ENCODE data around the gene BEND2. TPM values are rescaled to one million over a fixed set of nuclear protein-coding genes. Genes with fewer than 3 reads are reported as not detected.

BEND2 gene
- total RNA-seq, 1 experiment from 2014 or later, result not detected

- Mint-ChIP-seq H3K4me3 (no peak overlapping the region), H3K27ac (no peak overlapping the region), H3K36me3 (ENCODE audit: insufficient read depth in 1 of 3, low read depth in 3 of 3) (no peaks in the 10 kb centered on the region; a peak in 1 of 7 replicates), H3K27me3 (ENCODE audit: low read depth) (no peaks in the 10 kb centered on the region; the same call in 1 of the 2 replicates), H3K9me3 (peaks cover 49 to 58% of the 10 kb centered on the region in 2 experiments), H3K4me1 (peaks cover 0 to 3% of the 10 kb centered on the region in 2 experiments; a peak in 1 of 4 replicates)
- no peak for DNase-seq
- H2BK20ac ChIP-seq (ENCODE audit: low read depth, low read length, poor library complexity, severe bottlenecking), result no peak overlapping the region
- WGBS (ENCODE audit: extremely low coverage, insufficient read length, low lambda C conversion rate), result no CpG with 5 or more reads among the region's 7 CpGs
- no peak overlapping the region for H4K5ac ChIP-seq (ENCODE audit: insufficient read length, low read depth, low read length)
- TF ChIP-seq, protein P1, sequence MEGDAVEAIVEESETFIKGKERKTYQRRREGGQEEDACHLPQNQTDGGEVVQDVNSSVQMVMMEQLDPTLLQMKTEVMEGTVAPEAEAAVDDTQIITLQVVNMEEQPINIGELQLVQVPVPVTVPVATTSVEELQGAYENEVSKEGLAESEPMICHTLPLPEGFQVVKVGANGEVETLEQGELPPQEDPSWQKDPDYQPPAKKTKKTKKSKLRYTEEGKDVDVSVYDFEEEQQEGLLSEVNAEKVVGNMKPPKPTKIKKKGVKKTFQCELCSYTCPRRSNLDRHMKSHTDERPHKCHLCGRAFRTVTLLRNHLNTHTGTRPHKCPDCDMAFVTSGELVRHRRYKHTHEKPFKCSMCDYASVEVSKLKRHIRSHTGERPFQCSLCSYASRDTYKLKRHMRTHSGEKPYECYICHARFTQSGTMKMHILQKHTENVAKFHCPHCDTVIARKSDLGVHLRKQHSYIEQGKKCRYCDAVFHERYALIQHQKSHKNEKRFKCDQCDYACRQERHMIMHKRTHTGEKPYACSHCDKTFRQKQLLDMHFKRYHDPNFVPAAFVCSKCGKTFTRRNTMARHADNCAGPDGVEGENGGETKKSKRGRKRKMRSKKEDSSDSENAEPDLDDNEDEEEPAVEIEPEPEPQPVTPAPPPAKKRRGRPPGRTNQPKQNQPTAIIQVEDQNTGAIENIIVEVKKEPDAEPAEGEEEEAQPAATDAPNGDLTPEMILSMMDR (conservative IDR thresholded peaks at IDR 0.05), result no peak
- no peak overlapping the region for H2BK12ac ChIP-seq (ENCODE audit: insufficient read length, low read depth, low read length)
- no peaks in the 10 kb centered on the region for H3K4me1 ChIP-seq (ENCODE audit: insufficient read depth, low read length)
- no peak overlapping the region for H4K91ac ChIP-seq (ENCODE audit: insufficient read length, low read depth, low read length)
- no peak overlapping the region for H3K27ac ChIP-seq (ENCODE audit: insufficient read length, low read depth, low read length)
- no peaks in the 10 kb centered on the region for H4K20me1 ChIP-seq (ENCODE audit: control insufficient read depth, insufficient read depth, insufficient read length)
- H3T11ph ChIP-seq (ENCODE audit: low read length), result no peak overlapping the region
- H3K79me1 ChIP-seq (ENCODE audit: insufficient read depth, low read depth, low read length, poor library complexity, severe bottlenecking), result no peaks in the 10 kb centered on the region
- no peak overlapping the region for H2AK5ac ChIP-seq (ENCODE audit: insufficient read length, low read length)
- no peak overlapping the region for H2BK15ac ChIP-seq (ENCODE audit: low read depth, low read length)
- peaks cover 25% of the 10 kb centered on the region for H3K9me3 ChIP-seq (ENCODE audit: control insufficient read depth, low read depth, low read length)
- no peaks in the 10 kb centered on the region for H3K79me2 ChIP-seq (ENCODE audit: insufficient read depth, low read length)
- no peak overlapping the region for H3K4me2 ChIP-seq (ENCODE audit: insufficient read depth, insufficient read length, low read length)
- H3K27me3 ChIP-seq (ENCODE audit: insufficient read depth, low read length), result no peaks in the 10 kb centered on the region; the same call in 1 of the 2 replicates
- H3K56ac ChIP-seq (ENCODE audit: insufficient read length, low read depth, low read length), result no peak overlapping the region
- H2BK120ac ChIP-seq (ENCODE audit: low read depth, low read length, poor library complexity, severe bottlenecking), result no peak overlapping the region
- no peak overlapping the region for H2BK5ac ChIP-seq (ENCODE audit: insufficient read length, low read length)
- no peak overlapping the region for H3K18ac ChIP-seq (ENCODE audit: insufficient read length, low read depth, low read length)
- no peak overlapping the region for H3K4ac ChIP-seq (ENCODE audit: low read depth, low read length)
- H3K9ac ChIP-seq (ENCODE audit: extremely low read depth, insufficient read length, low read length), result no peak overlapping the region
- no peaks in the 10 kb centered on the region for H3K23me2 ChIP-seq (ENCODE audit: insufficient read length, low read depth, low read length, poor library complexity, severe bottlenecking)
- H3K14ac ChIP-seq (ENCODE audit: insufficient read depth, low read length), result no peak overlapping the region
- H4K8ac ChIP-seq (replicated peaks; ENCODE audit: insufficient read length, low read depth, low read length), result no peak overlapping the region
- H3K23ac ChIP-seq (ENCODE audit: insufficient read length, low read depth, low read length), result no peak overlapping the region
- no peak overlapping the region for H2AFZ ChIP-seq (ENCODE audit: low read length)
These were observed 47.0 kb downstream of the BEND2 start for GRCh38 chrX:18173494-18174180.
